ENCODE measurements around the gene MTERF2. TPM values are rescaled to one million over a fixed set of nuclear protein-coding genes. Genes with fewer than 3 reads are reported as not detected.

MTERF2 gene
- total RNA-seq, 1 experiment from 2014 or later, result 10.9 TPM

GRCh38 chr12:106954462-106955376 is 32.2 kb downstream of the MTERF2 start:
- CTCF ChIA-PET, result no interaction called here
- ATAC-seq (no peak; the same call in 1 of the 2 replicates), DNase-seq (ENCODE audit: low read depth, low spot score) (no peak)
- Histone ChIP-seq H3K4me3 (ENCODE audit: low read depth in 2 of 2, low read length in 2 of 2) (peak overlapping the region; percentile 64 to 84), H3K36me3 (ENCODE audit: control insufficient read depth, insufficient read depth, low read length) (no peaks in the 10 kb centered on the region; the same call in 1 of the 2 replicates), H3K4me1 (ENCODE audit: control insufficient read depth, insufficient read depth, low read length) (peaks cover 26% of the 10 kb centered on the region; the same call in 1 of the 2 replicates), H3K27me3 (ENCODE audit: control insufficient read depth, insufficient read depth, low read length) (no peaks in the 10 kb centered on the region), H3K27ac (ENCODE audit: low read length) (peak overlapping the region; percentile 95), H3K9me3 (ENCODE audit: control insufficient read depth, insufficient read depth, low read depth, low read length) (no peaks in the 10 kb centered on the region)
- in situ Hi-C loops (cut with HindIII; ENCODE audit: low pct_unique_long_range_greater_than_20kb, low sequenced_read_pairs) (no loop called here), intact Hi-C loops (cut with micrococcal nuclease; ENCODE audit: unreplicated experiment) (no loop called here)
- TSS peak; percentile 93 for BruUV-seq (replicated peaks)
- POLR2A ChIA-PET, result interaction anchor here (0.6 to 0.7 kb wide), 4 partner anchors 68 to 1690 kb away, joined by 3 to 9 read pairs (median 6); no protein-coding TSS in a partner anchor
- TF ChIP-seq POLR2AphosphoS5 (IDR thresholded peaks at IDR 0.05; ENCODE audit: low read depth, low read length) (no peak), REST (IDR thresholded peaks at IDR 0.05; ENCODE audit: insufficient read depth in 1 of 2, low read depth in 2 of 2, low read length in 1 of 2) (no peak), TCF7L2 (IDR thresholded peaks at IDR 0.05; ENCODE audit: low read depth, low read length) (no peak), SIN3A (IDR thresholded peaks at IDR 0.05; ENCODE audit: borderline replicate concordance, insufficient read depth, low read depth, low read length) (no peak), CTCF (IDR thresholded peaks at IDR 0.05) (no peak)

- peaks cover 26% of the 10 kb centered on the region; the same call in 1 of the 2 replicates for H3K4me1 ChIP-seq (ENCODE audit: control insufficient read depth, insufficient read depth, low read length)
- intact Hi-C loops (cut with micrococcal nuclease; ENCODE audit: unreplicated experiment) (no loop called here), in situ Hi-C loops (cut with HindIII; ENCODE audit: low pct_unique_long_range_greater_than_20kb, low sequenced_read_pairs) (no loop called here)
- ChIA-PET POLR2A (interaction anchor here (0.6 to 0.7 kb wide), 2 partner anchors 43 to 1689 kb away, joined by 3 to 9 read pairs; no protein-coding TSS in a partner anchor), CTCF (no interaction called here)
- ATAC-seq, result no peak
- H3K9me3 ChIP-seq (ENCODE audit: control insufficient read depth, insufficient read depth, low read depth, low read length), result no peaks in the 10 kb centered on the region
- TF ChIP-seq TCF7L2 (IDR thresholded peaks at IDR 0.05; ENCODE audit: low read depth, low read length) (peak; percentile 34; the same call in 1 of the 2 replicates), POLR2AphosphoS5 (IDR thresholded peaks at IDR 0.05; ENCODE audit: low read depth, low read length) (no peak), SIN3A (IDR thresholded peaks at IDR 0.05; ENCODE audit: borderline replicate concordance, insufficient read depth, low read depth, low read length) (no peak)
- no peaks in the 10 kb centered on the region for H3K27me3 ChIP-seq (ENCODE audit: control insufficient read depth, insufficient read depth, low read length)
- H3K36me3 ChIP-seq (ENCODE audit: control insufficient read depth, insufficient read depth, low read length), result no peaks in the 10 kb centered on the region; the same call in 1 of the 2 replicates
- H3K27ac ChIP-seq (ENCODE audit: low read length), result peak overlapping the region; percentile 95
- no peak overlapping the region; a peak in 2 of 4 replicates for H3K4me3 ChIP-seq (ENCODE audit: low read depth in 2 of 2, low read length in 2 of 2)
- DNase-seq (ENCODE audit: low read depth, low spot score), result no peak
- no TSS peak for BruUV-seq (replicated peaks)
These were observed 33.3 kb downstream of the MTERF2 start for GRCh38 chr12:106953352-106954250.
